WTC11 (cell line): ENCODE data around the gene GAST. TPM values are rescaled to one million over a fixed set of nuclear protein-coding genes. Genes with fewer than 3 reads are reported as not detected.

Source experiments
- ATAC-seq: fragments of 200-7000 bp; cut with Tn5 transposase; 2 replicates; pipeline ENCODE4 v1.10.0; 2021; ENCODE audit warnings: mild to moderate bottlenecking, moderate library complexity
- CTCF ChIA-PET: fragments of 300-600 bp; sonication (Branson Sonifier 250); formaldehyde crosslinking; loops from one replicate; lab custom pipeline; 2021; ENCODE audit warnings: antibody characterized with exemption; lab: Charles Lee
- POLR2A ChIA-PET: fragments of 350-600 bp; sonication (Branson Sonifier 250); formaldehyde crosslinking; loops from one replicate; lab custom pipeline; 2021; ENCODE audit warnings: antibody characterized with exemption; lab: Charles Lee
- DNase-seq: peaks from one replicate; pipeline ENCODE4 v3.0.0; 2021; ENCODE audit warnings: low spot score
- H3K27ac Mint-ChIP-seq: 2 replicates; pipeline ENCODE4 v1.8.0; 2021; ENCODE audit warnings: mixed read lengths
- H3K27me3 Mint-ChIP-seq: 2 replicates; pipeline ENCODE4 v1.8.0; 2021; ENCODE audit warnings: low read depth, mild to moderate bottlenecking, moderate library complexity, mixed read lengths
- H3K36me3 Mint-ChIP-seq: 2 replicates; pipeline ENCODE4 v1.8.0; 2021; ENCODE audit warnings: mixed read lengths
- H3K4me1 Mint-ChIP-seq: 2 replicates; pipeline ENCODE4 v1.8.0; 2022; ENCODE audit warnings: mixed read lengths
- H3K4me3 Mint-ChIP-seq: 2 replicates; pipeline ENCODE4 v1.8.0; 2021; ENCODE audit warnings: mild to moderate bottlenecking, moderate library complexity, mixed read lengths
- H3K9me3 Mint-ChIP-seq: 2 replicates; pipeline ENCODE4 v1.8.0; 2021; ENCODE audit warnings: mixed read lengths
- AR ChIP-seq: fragments of 250-450 bp; sonication (Bioruptor Pico); IDR thresholded peaks from 2 replicates; pipeline ENCODE4 v1.9.0; 2021; ENCODE audit warnings: mild to moderate bottlenecking
- CBFB ChIP-seq: sonication (generic); formaldehyde crosslinking; IDR thresholded peaks from 2 replicates; pipeline ENCODE4 v1.8.1; 2022; ENCODE audit warnings: mild to moderate bottlenecking, low read depth, missing genetic modification reagents
- CTCF ChIP-seq: fragments of 200-600 bp; IDR thresholded peaks from 2 replicates; pipeline ENCODE4 v1.8.0; 2022; ENCODE audit warnings: antibody characterized with exemption
- ELF4 ChIP-seq: sonication (generic); formaldehyde crosslinking; IDR thresholded peaks from 2 replicates; pipeline ENCODE4 v1.8.1; 2022; ENCODE audit warnings: low read depth, mild to moderate bottlenecking, moderate library complexity, missing genetic modification reagents
- EMX1 ChIP-seq: fragments of 250-450 bp; sonication (Bioruptor Pico); IDR thresholded peaks from 2 replicates; pipeline ENCODE4 v1.8.0; 2021; ENCODE audit warnings: mild to moderate bottlenecking
- FOXJ3 ChIP-seq: sonication (generic); formaldehyde crosslinking; IDR thresholded peaks from 2 replicates; pipeline ENCODE4 v1.9.0; 2021; ENCODE audit warnings: missing genetic modification reagents, mild to moderate bottlenecking, borderline replicate concordance
- GTF2I ChIP-seq: fragments of 250-450 bp; sonication (Bioruptor Pico); conservative IDR thresholded peaks from 2 replicates; pipeline ENCODE4 v1.4.0; 2021; ENCODE audit warnings: mild to moderate bottlenecking
- HMGA2 ChIP-seq: fragments of 250-450 bp; sonication (Bioruptor Pico); IDR thresholded peaks from 2 replicates; pipeline ENCODE4 v1.4.0; 2021; ENCODE audit warnings: mild to moderate bottlenecking, moderate library complexity
- IRF2 ChIP-seq: sonication (generic); formaldehyde crosslinking; IDR thresholded peaks from 2 replicates; pipeline ENCODE4 v1.8.0; 2022; ENCODE audit warnings: low read depth, missing genetic modification reagents, borderline replicate concordance
- JUN ChIP-seq: sonication (generic); formaldehyde crosslinking; IDR thresholded peaks from 2 replicates; pipeline ENCODE4 v1.8.0; 2023; ENCODE audit warnings: mild to moderate bottlenecking, missing genetic modification reagents
- MAX ChIP-seq: sonication (generic); formaldehyde crosslinking; IDR thresholded peaks from 2 replicates; pipeline ENCODE4 v1.8.0; 2022; ENCODE audit warnings: mild to moderate bottlenecking, missing genetic modification reagents
- NFATC4 ChIP-seq: fragments of 250-450 bp; sonication (Bioruptor Pico); IDR thresholded peaks from 2 replicates; pipeline ENCODE4 v1.9.0; 2021; ENCODE audit warnings: mild to moderate bottlenecking
- NFE2L1 ChIP-seq: sonication (generic); formaldehyde crosslinking; IDR thresholded peaks from 2 replicates; pipeline ENCODE4 v1.8.1; 2023; ENCODE audit warnings: missing genetic modification reagents
- NR3C1 ChIP-seq: sonication (generic); formaldehyde crosslinking; conservative IDR thresholded peaks from 2 replicates; pipeline ENCODE4 v1.8.1; 2023; ENCODE audit warnings: low read depth, mild to moderate bottlenecking, missing genetic modification reagents
- PRRX2 ChIP-seq: fragments of 250-450 bp; sonication (Bioruptor Pico); IDR thresholded peaks from 2 replicates; pipeline ENCODE4 v1.8.0; 2021; ENCODE audit warnings: mild to moderate bottlenecking
- RELA ChIP-seq: sonication (generic); formaldehyde crosslinking; IDR thresholded peaks from 2 replicates; pipeline ENCODE4 v1.8.1; 2022; ENCODE audit warnings: missing genetic modification reagents, mild to moderate bottlenecking, borderline replicate concordance
- RORB ChIP-seq: fragments of 250-450 bp; sonication (Bioruptor Pico); IDR thresholded peaks from 2 replicates; pipeline ENCODE4 v1.9.0; 2021; ENCODE audit warnings: mild to moderate bottlenecking
- SP1 ChIP-seq: sonication (generic); formaldehyde crosslinking; conservative IDR thresholded peaks from 2 replicates; pipeline ENCODE4 v1.8.1; 2022; ENCODE audit warnings: missing genetic modification reagents
- TP53 ChIP-seq: sonication (generic); formaldehyde crosslinking; IDR thresholded peaks from 2 replicates; pipeline ENCODE4 v1.8.1; 2023; ENCODE audit warnings: mild to moderate bottlenecking, missing genetic modification reagents
- USF1 ChIP-seq: sonication (generic); formaldehyde crosslinking; IDR thresholded peaks from 2 replicates; pipeline ENCODE4 v1.8.0; 2022; ENCODE audit warnings: mild to moderate bottlenecking, missing genetic modification reagents
- ZBTB21 ChIP-seq: sonication (generic); formaldehyde crosslinking; IDR thresholded peaks from 2 replicates; pipeline ENCODE4 v1.8.1; 2023; ENCODE audit warnings: mild to moderate bottlenecking, missing genetic modification reagents, borderline replicate concordance
- ZMAT4 ChIP-seq: fragments of 250-450 bp; sonication (Bioruptor Pico); IDR thresholded peaks from 2 replicates; pipeline ENCODE4 v1.9.0; 2021; ENCODE audit warnings: mild to moderate bottlenecking
- ZNF317 ChIP-seq: sonication (generic); formaldehyde crosslinking; IDR thresholded peaks from 2 replicates; pipeline ENCODE4 v1.8.1; 2023; ENCODE audit warnings: low read depth, mild to moderate bottlenecking, moderate library complexity, missing genetic modification reagents, borderline replicate concordance
- ZNF425 ChIP-seq: fragments of 250-450 bp; sonication (Bioruptor Pico); conservative IDR thresholded peaks from 2 replicates; pipeline ENCODE4 v1.9.0; 2021; ENCODE audit warnings: mild to moderate bottlenecking
- ZNF532 ChIP-seq: fragments of 250-450 bp; sonication (Bioruptor Pico); IDR thresholded peaks from 2 replicates; pipeline ENCODE4 v1.9.0; 2021; ENCODE audit warnings: mild to moderate bottlenecking, borderline replicate concordance
- total RNA-seq: library from RNA; stranded (reverse); gene quantifications from 3 replicates; pipeline ENCODE4 v1.2.3, GENCODE V29; 2021

Gene GAST
- total RNA-seq, 1 experiment from 2014 or later: not detected

GRCh38 chr17:41689497-41690299 lies 22.4 kb upstream of the GAST start (continued):
- peak; percentile 80; the same call in 1 of the 2 replicates for TF ChIP-seq AR (CRISPR knock-in tag)
- peak; percentile 74 for TF ChIP-seq ZNF532 (CRISPR knock-in tag)
- TF ChIP-seq NFATC4 (CRISPR knock-in tag): peak; percentile 9; the same call in 1 of the 2 replicates
- 0 out of 2 replicates have a peak, but pooled peaks have one; percentile 11 for TF ChIP-seq ELF4 (CRISPR knock-in tag)
- 0 out of 2 replicates have a peak, but pooled peaks have one; percentile 5 for TF ChIP-seq EMX1 (CRISPR knock-in tag)
- peak; percentile 1; the same call in 1 of the 2 replicates for TF ChIP-seq RORB
- peak; percentile 29; the same call in 1 of the 2 replicates for TF ChIP-seq ZNF317
- no peak for TF ChIP-seq NFE2L1
- no peak for TF ChIP-seq RELA
- TF ChIP-seq FOXJ3: no peak
- TF ChIP-seq MAX: peak; percentile 95
- no peak for TF ChIP-seq HMGA2 (CRISPR knock-in tag)
- peak; percentile 70 for TF ChIP-seq USF1 (CRISPR knock-in tag)
- peak; percentile 11; the same call in 1 of the 2 replicates for TF ChIP-seq PRRX2 (CRISPR knock-in tag)

- DNase-seq (no peak), ATAC-seq (no peak)
- ChIA-PET POLR2A (interaction anchor here (1.1 to 5.1 kb wide), 7 partner anchors 12 to 229 kb away, joined by 3 to 42 read pairs (median 5); partner anchors contain the start of gene JUP), CTCF (interaction anchor here (1.0 to 3.1 kb wide), 9 partner anchors 11 to 1471 kb away, joined by 3 to 47 read pairs (median 6); partner anchors contain the start of genes JUP and WIPF2)
- peak overlapping the region; percentile 98 for H3K27ac Mint-ChIP-seq
- H3K36me3 Mint-ChIP-seq: peaks cover 40% of the 10 kb centered on the region
- peaks cover 15% of the 10 kb centered on the region for H3K4me1 Mint-ChIP-seq
- H3K27me3 Mint-ChIP-seq: peaks cover 2% of the 10 kb centered on the region
- H3K9me3 Mint-ChIP-seq: peaks cover 13% of the 10 kb centered on the region
- peak overlapping the region; percentile 92 for H3K4me3 Mint-ChIP-seq
- no peak for TF ChIP-seq IRF2 (CRISPR knock-in tag)
- TF ChIP-seq JUN (CRISPR knock-in tag): no peak
- TF ChIP-seq SP1 (CRISPR knock-in tag): no peak
- no peak for TF ChIP-seq ZMAT4
- TF ChIP-seq CBFB (CRISPR knock-in tag): no peak
- no peak for TF ChIP-seq TP53 (CRISPR knock-in tag)
- TF ChIP-seq NR3C1 (CRISPR knock-in tag): no peak
- no peak for TF ChIP-seq CTCF
- TF ChIP-seq ZBTB21: no peak
- no peak for TF ChIP-seq ZNF425 (CRISPR knock-in tag)
- no peak for TF ChIP-seq GTF2I (CRISPR knock-in tag)
Measured at GRCh38 chr17:41690497-41690896, 21.6 kb upstream of the GAST start.
